Putamen (tissue), 1 donor: Measurements from ENCODE around the gene C12orf76.
"Not testable (repeated sequence)": the region's sequence is repeated elsewhere in the genome, so short reads cannot be mapped to it uniquely, and the experiment has no call there.

Experiments
- DNase-seq: peaks from one replicate; pipeline ENCODE4 v3.0.0-alpha.2; 2016; ENCODE audit warnings: low spot score

C12orf76 gene

GRCh38 chr12:110065540-110065939 lies 17.2 kb upstream of the C12orf76 start:
- DNase-seq, result no peak

GRCh38 chr12:110062241-110062640 lies 13.9 kb upstream of the C12orf76 start:
- DNase-seq, result no peak

GRCh38 chr12:110059651-110060000 lies 11.3 kb upstream of the C12orf76 start:
- DNase-seq, result no peak

- no peak for DNase-seq
These were observed 10.7 kb upstream of the C12orf76 start for GRCh38 chr12:110058875-110059615.

- DNase-seq, result not testable (repeated sequence)
These were observed 8.3 kb upstream of the C12orf76 start for GRCh38 chr12:110056643-110057042.

- DNase-seq, result not testable (repeated sequence)
These were observed 7.3 kb upstream of the C12orf76 start for GRCh38 chr12:110055375-110056352.

- no peak for DNase-seq
These were observed 2.6 kb upstream of the C12orf76 start for GRCh38 chr12:110050927-110051326.

GRCh38 chr12:110049666-110050065 lies 1.3 kb upstream of the C12orf76 start:
- not testable (repeated sequence) for DNase-seq

- DNase-seq, result not testable (repeated sequence)
These were observed 712 bp upstream of the C12orf76 start for GRCh38 chr12:110049034-110049433.

- no peak for DNase-seq
These were observed 903 bp downstream of the C12orf76 start for GRCh38 chr12:110047297-110047940.

GRCh38 chr12:110046451-110047187 lies 1.7 kb downstream of the C12orf76 start:
- DNase-seq, result no peak

GRCh38 chr12:110042264-110042663 lies 6.1 kb downstream of the C12orf76 start:
- DNase-seq, result no peak

GRCh38 chr12:110039085-110039807 lies 9.1 kb downstream of the C12orf76 start:
- no peak for DNase-seq

GRCh38 chr12:110038741-110039084 lies 9.6 kb downstream of the C12orf76 start:
- DNase-seq, result no peak

- no peak for DNase-seq
These were observed 11.0 kb downstream of the C12orf76 start for GRCh38 chr12:110037315-110037714.

- no peak for DNase-seq
These were observed 12.7 kb downstream of the C12orf76 start for GRCh38 chr12:110035534-110036104.

GRCh38 chr12:110033888-110034287 lies 14.4 kb downstream of the C12orf76 start:
- no peak for DNase-seq

GRCh38 chr12:110029290-110029815 lies 19.0 kb downstream of the C12orf76 start:
- DNase-seq, result no peak

- DNase-seq, result no peak
These were observed 20.0 kb downstream of the C12orf76 start for GRCh38 chr12:110028323-110028722.

- DNase-seq, result no peak
These were observed 24.3 kb downstream of the C12orf76 start for GRCh38 chr12:110024051-110024450.
